Stimulated activated CD8-positive, alpha-beta memory T cell treated with anti-CD3 and anti-CD28 coated beads, Interleukin-12 subunit alpha, Interleukin-12 subunit beta, amount 100 ng/mL, for 24 hours (primary cell): Measurements from ENCODE around the gene PAN2.
"Not testable (repeated sequence)": the region's sequence is repeated elsewhere in the genome, so short reads cannot be mapped to it uniquely, and the experiment has no call there.

Source experiments
- DNase-seq: peaks from one replicate; pipeline ENCODE4 v3.0.0-alpha.2; 2020; ENCODE audit errors: extremely low read depth

Gene PAN2

GRCh38 chr12:56311003-56311402 lies 22.8 kb downstream of the PAN2 start:
- no peak for DNase-seq

- no peak for DNase-seq
Measured at GRCh38 chr12:56308714-56309113, 25.1 kb downstream of the PAN2 start.

- DNase-seq = no peak
Measured at GRCh38 chr12:56307221-56307965, 26.4 kb downstream of the PAN2 start.

GRCh38 chr12:56304872-56305590 lies 28.8 kb downstream of the PAN2 start:
- no peak for DNase-seq

- no peak for DNase-seq
Measured at GRCh38 chr12:56304276-56304675, 29.5 kb downstream of the PAN2 start.

- DNase-seq = no peak
Measured at GRCh38 chr12:56300644-56301464, 32.9 kb downstream of the PAN2 start.

GRCh38 chr12:56299853-56300643 lies 33.8 kb downstream of the PAN2 start, which contains the start of gene CS:
TSS of gene CS (minus strand) at chr12:56300330. CDS start at chr12:56300201, 129 bp downstream.
- DNase-seq = peak; percentile 96

GRCh38 chr12:56299308-56299852 lies 34.4 kb downstream of the PAN2 start:
- DNase-seq = no peak

GRCh38 chr12:56298828-56299227 lies 35.0 kb downstream of the PAN2 start:
- DNase-seq = no peak

DNA sequence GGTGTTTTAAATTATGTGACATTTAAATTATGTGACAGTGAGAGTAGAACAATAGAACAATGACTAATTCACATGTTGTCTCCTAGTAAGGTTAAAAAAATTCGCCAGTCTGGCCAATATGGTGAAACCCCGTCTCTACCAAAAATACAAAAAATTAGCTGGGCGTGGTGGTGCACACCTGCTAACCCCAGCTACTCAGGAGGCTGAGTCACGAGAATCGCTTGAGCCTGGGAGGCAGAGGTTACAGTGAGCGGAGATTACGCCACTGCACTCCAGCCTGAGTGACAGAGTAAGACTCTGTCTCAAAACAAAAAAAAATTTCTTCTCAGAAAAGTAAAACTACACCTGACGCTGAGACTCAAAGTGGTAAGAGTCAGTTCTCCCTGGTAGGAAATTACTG lies 36.4 kb downstream of the PAN2 start:
- no peak for DNase-seq

GRCh38 chr12:56296295-56296694 lies 37.5 kb downstream of the PAN2 start:
- DNase-seq = no peak

- no peak for DNase-seq
Measured at GRCh38 chr12:56293795-56294194, 40.0 kb downstream of the PAN2 start.

GRCh38 chr12:56288705-56289387 lies 45.0 kb downstream of the PAN2 start:
- no peak for DNase-seq

- no peak for DNase-seq
Measured at GRCh38 chr12:56286044-56286830, 47.6 kb downstream of the PAN2 start.

GRCh38 chr12:56284263-56284662 lies 49.5 kb downstream of the PAN2 start:
- DNase-seq = not testable (repeated sequence)

DNA sequence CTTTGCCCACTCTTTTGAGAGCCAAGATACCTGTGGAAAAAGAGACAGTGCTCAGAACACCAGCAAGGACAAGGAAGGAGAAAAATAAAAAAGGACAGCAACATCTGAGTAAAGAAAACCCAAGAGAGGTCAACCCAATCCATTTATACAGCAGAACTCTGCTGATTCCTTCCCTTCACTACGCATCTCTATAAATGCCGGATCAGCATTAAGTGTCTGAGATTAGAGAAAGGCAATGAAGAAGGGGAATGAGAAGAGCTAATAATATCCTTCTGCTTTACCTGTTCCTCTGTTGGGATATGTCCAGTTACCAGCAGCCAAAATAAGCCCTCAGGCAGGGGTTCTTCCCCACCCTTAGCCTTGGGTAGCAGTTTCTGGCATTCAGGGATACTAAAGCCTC lies 51.2 kb downstream of the PAN2 start:
- no peak for DNase-seq

DNA sequence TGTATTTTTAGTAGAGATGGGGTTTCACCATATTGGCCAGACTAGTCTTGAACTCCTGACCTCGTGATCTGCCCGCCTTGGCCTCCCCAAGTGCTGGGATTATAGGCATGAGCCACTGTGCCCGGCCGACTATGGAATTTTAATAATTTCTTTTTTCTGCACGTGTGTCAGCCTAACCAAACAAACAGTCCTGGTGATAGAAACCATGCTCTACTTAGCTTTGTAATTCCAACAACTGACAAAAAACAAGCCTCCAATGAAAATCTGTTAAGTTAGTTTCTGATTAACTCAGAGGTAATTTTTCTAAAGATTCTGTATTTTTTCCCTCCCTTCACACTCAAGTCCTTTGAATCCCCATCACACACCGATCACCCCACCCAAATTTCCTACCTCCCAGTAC lies 51.8 kb downstream of the PAN2 start:
- DNase-seq = no peak

- DNase-seq = no peak
Measured at GRCh38 chr12:56280849-56281248, 53.0 kb downstream of the PAN2 start.

- DNase-seq = no peak
Measured at GRCh38 chr12:56278905-56279304, 54.9 kb downstream of the PAN2 start.

GRCh38 chr12:56274299-56274698 lies 59.5 kb downstream of the PAN2 start:
- DNase-seq = no peak
